GM12878 (cell line): ENCODE measurements around the gene CALHM1. TPM values are rescaled to one million over a fixed set of nuclear protein-coding genes. Genes with fewer than 3 reads are reported as not detected.

Experiments
- ATAC-seq: fragments of 200-7000 bp; cut with Tn5 transposase; 3 replicates; pipeline ENCODE4 v1.9.1; 2020; ENCODE audit warnings: mild to moderate bottlenecking, moderate library complexity
- BruUV-seq: library from RNA; stranded (reverse); fragments of 400-500 nt; replicated peaks from 2 replicates; lab custom pipeline; 2021; lab: Mats Ljungman, UMichigan
- CTCF ChIA-PET: fragments of 300-600 bp; sonication (Branson Sonifier 250); formaldehyde crosslinking; extraction: SDS; loops from one replicate; lab custom pipeline; 2021; ENCODE audit warnings: inconsistent platforms; lab: Yijun Ruan, JAX
- POLR2A ChIA-PET: fragments of 350-600 bp; formaldehyde crosslinking; extraction: SDS; loops from one replicate; lab custom pipeline; 2021; ENCODE audit warnings: inconsistent platforms; lab: Charles Lee
- RAD21 ChIA-PET: fragments of 300-600 bp; sonication (Branson Sonifier 250); formaldehyde crosslinking; loops from one replicate; lab custom pipeline; 2023; ENCODE audit warnings: antibody characterized with exemption; ENCODE audit not compliant: unreplicated experiment; lab: Charles Lee
- SMC1A ChIA-PET: fragments of 300-600 bp; sonication (Branson Sonifier 250); formaldehyde crosslinking; loops from one replicate; lab custom pipeline; 2023; ENCODE audit not compliant: unreplicated experiment, uncharacterized antibody; lab: Charles Lee
- DNase-seq: peaks from one replicate; pipeline ENCODE4 v3.0.0-alpha.2; 2011; ENCODE audit warnings: low read depth, low spot score
- FAIRE-seq: peaks from 3 replicates; lab custom pipeline; 2011; peaks lifted over from hg19 to GRCh38; lab: Jason Lieb, UNC
- H2AFZ ChIP-seq: 2 replicates; pipeline ENCODE4 v1.6.0; 2011; ENCODE audit warnings: low read depth, low read length, control low read depth; ENCODE audit not compliant: control insufficient read depth
- H3K27ac ChIP-seq: 2 replicates; pipeline ENCODE4 v1.5.1; 2011; ENCODE audit warnings: control low read depth; ENCODE audit not compliant: control insufficient read depth, insufficient read depth
- H3K27me3 ChIP-seq, 2 experiments: replicated peaks in 1 of 2; 2 replicates each; pipeline versions ENCODE4 v1.6.0 to v1.6.1; 2011; ENCODE audit warnings: low read length in 1 of 2; ENCODE audit not compliant: control insufficient read depth in 2 of 2, insufficient read depth in 2 of 2
- H3K36me3 ChIP-seq, 2 experiments: 2 replicates each; pipeline ENCODE4 v1.5.1; 2011; ENCODE audit warnings: low read length in 1 of 2; ENCODE audit not compliant: control insufficient read depth in 2 of 2, insufficient read depth in 2 of 2
- H3K4me1 ChIP-seq: 2 replicates; pipeline ENCODE4 v1.6.1; 2011; ENCODE audit warnings: mild to moderate bottlenecking, low read length, moderate library complexity, mixed read lengths; ENCODE audit not compliant: control insufficient read depth, insufficient read depth
- H3K4me2 ChIP-seq: 2 replicates; pipeline ENCODE4 v1.6.0; 2011; ENCODE audit warnings: control low read depth; ENCODE audit not compliant: control insufficient read depth, insufficient read depth
- H3K4me3 ChIP-seq: fragments of 200-600 bp; sonication (generic); 2 replicates; pipeline ENCODE4 v1.5.1; 2016
- H3K79me2 ChIP-seq: 2 replicates; pipeline ENCODE4 v1.6.0; 2011; ENCODE audit warnings: low read length; ENCODE audit not compliant: control insufficient read depth, insufficient read depth
- H3K9ac ChIP-seq: 2 replicates; pipeline ENCODE4 v1.8.0; 2011; ENCODE audit warnings: low read length, control low read depth, mixed read lengths; ENCODE audit not compliant: control insufficient read depth, insufficient read depth
- H3K9me3 ChIP-seq: replicated peaks from 3 replicates; pipeline ENCODE4 v1.5.1; 2011; ENCODE audit warnings: mild to moderate bottlenecking, low read length; ENCODE audit not compliant: control insufficient read depth, insufficient read depth
- H4K20me1 ChIP-seq: 2 replicates; pipeline ENCODE4 v1.6.0; 2011; ENCODE audit not compliant: control insufficient read depth, insufficient read depth
- ATF3 ChIP-seq: IDR thresholded peaks from 2 replicates; pipeline ENCODE4 v1.6.1; 2011; ENCODE audit warnings: low read depth, mild to moderate bottlenecking, low read length, moderate library complexity, borderline replicate concordance; ENCODE audit errors: extremely low read depth
- CEBPB ChIP-seq, 2 experiments: fragments of 150-350 bp in 1 of 2; IDR thresholded peaks; 2 replicates each; pipeline ENCODE4 v1.6.1; 2012 to 2014; ENCODE audit warnings: low read depth in 2 of 2, low read length in 2 of 2, borderline replicate concordance in 1 of 2, inconsistent platforms in 1 of 2
- CEBPZ ChIP-seq: fragments of 150-350 bp; IDR thresholded peaks from 2 replicates; pipeline ENCODE4 v1.6.1; 2016; ENCODE audit warnings: low read depth, low read length
- CTCF ChIP-seq, 3 experiments: IDR thresholded peaks in 2 of 3; conservative IDR thresholded peaks in 1 of 3; 2 replicates each; pipeline ENCODE4 v1.5.1; 2011; ENCODE audit warnings: low read depth in 3 of 3, low read length in 3 of 3, mild to moderate bottlenecking in 3 of 3, control low read depth in 2 of 3, moderate library complexity in 2 of 3, inconsistent platforms in 1 of 3, mixed read lengths in 1 of 3; ENCODE audit not compliant: control insufficient read depth in 2 of 3, insufficient read depth in 1 of 3; ENCODE audit errors: extremely low read depth in 1 of 3
- EZH2 ChIP-seq: IDR thresholded peaks from 2 replicates; pipeline ENCODE4 v1.6.1; 2012; ENCODE audit warnings: low read depth, mild to moderate bottlenecking, control low read depth, inconsistent platforms, low read length, borderline replicate concordance; ENCODE audit not compliant: control insufficient read depth
- HDAC6 ChIP-seq: fragments of 200-600 bp; sonication (generic); IDR thresholded peaks from one replicate; pipeline ENCODE4 v1.8.0; 2017; ENCODE audit warnings: antibody characterized with exemption; ENCODE audit not compliant: unreplicated experiment
- JUNB ChIP-seq: IDR thresholded peaks from 2 replicates; pipeline ENCODE4 v1.6.1; 2016; ENCODE audit warnings: antibody characterized with exemption, mild to moderate bottlenecking
- LARP7 ChIP-seq: fragments of 450-650 bp; IDR thresholded peaks from 2 replicates; pipeline ENCODE4 v1.6.1; 2017; ENCODE audit warnings: mild to moderate bottlenecking
- MXI1 ChIP-seq: fragments of 150-350 bp; IDR thresholded peaks from 2 replicates; pipeline ENCODE4 v1.6.1; 2011; ENCODE audit warnings: low read depth, mild to moderate bottlenecking, inconsistent platforms, low read length, improper control_type of control experiment
- MYB ChIP-seq: fragments of 150-350 bp; IDR thresholded peaks from 2 replicates; pipeline ENCODE4 v1.6.1; 2014; ENCODE audit warnings: mild to moderate bottlenecking, low read depth, low read length, borderline replicate concordance
- NR2C2 ChIP-seq: IDR thresholded peaks from 2 replicates; pipeline ENCODE4 v1.6.1; 2011; ENCODE audit warnings: borderline replicate concordance, low read depth; ENCODE audit not compliant: control insufficient read depth, insufficient read length
- SIN3A ChIP-seq: IDR thresholded peaks from 2 replicates; pipeline ENCODE4 v1.6.1; 2012; ENCODE audit warnings: low read depth, low read length, improper control_type of control experiment
- SRF ChIP-seq, 2 experiments: IDR thresholded peaks; 2 replicates each; pipeline ENCODE4 v1.6.1; 2011; ENCODE audit warnings: low read depth in 2 of 2, low read length in 2 of 2, mild to moderate bottlenecking in 1 of 2, moderate library complexity in 1 of 2
- STAT1 ChIP-seq: fragments of 450-650 bp; conservative IDR thresholded peaks from 2 replicates; pipeline ENCODE4 v1.6.1; 2014; ENCODE audit warnings: antibody characterized with exemption, mild to moderate bottlenecking
- TARDBP ChIP-seq: IDR thresholded peaks from 2 replicates; pipeline ENCODE4 v1.6.1; 2016; ENCODE audit warnings: borderline replicate concordance
- TCF12 ChIP-seq: IDR thresholded peaks from 2 replicates; pipeline ENCODE4 v1.6.1; 2011; ENCODE audit warnings: low read depth, mild to moderate bottlenecking, low read length
- ZNF384 ChIP-seq: IDR thresholded peaks from 2 replicates; pipeline ENCODE4 v1.6.1; 2012; ENCODE audit warnings: low read depth, mild to moderate bottlenecking, low read length, improper control_type of control experiment, borderline replicate concordance
- ZNF622 ChIP-seq: fragments of 450-650 bp; IDR thresholded peaks from 2 replicates; pipeline ENCODE4 v1.6.1; 2017; ENCODE audit warnings: mild to moderate bottlenecking, inconsistent platforms
- ZZZ3 ChIP-seq: IDR thresholded peaks from 2 replicates; pipeline ENCODE4 v1.6.1; 2011; ENCODE audit warnings: low read depth; ENCODE audit not compliant: control insufficient read depth, insufficient read length
- WGBS: methylation state at CpG from one replicate; pipeline ENCODE4 v1.1.6; 2016; ENCODE audit warnings: low lambda C conversion rate; ENCODE audit not compliant: insufficient replicate concordance, insufficient coverage; ENCODE audit errors: missing lambda C conversion rate; 5-methylcytosine and 5-hydroxymethylcytosine counted together
- in situ Hi-C: fragments of 300-500 bp; cut with MboI; formaldehyde crosslinking; loops from 9 replicates; pipeline ENCODE4 v1.14.3; 2018; ENCODE audit warnings: mixed read lengths
- intact Hi-C: fragments of 100-400 bp; cut with micrococcal nuclease; formaldehyde crosslinking; loops from one replicate; pipeline ENCODE4 v1.14.2; 2022; ENCODE audit not compliant: unreplicated experiment
- polyA plus RNA-seq, 11 experiments: library from polyadenylated mRNA; depleted of rRNA in 4 of 11; unstranded in 6 of 11; stranded (reverse) in 5 of 11; fragments of >200 nt; fragmentation: Nextera tagmentation in 4 of 11; fragmentation: Illumina TruSeq in 1 of 11; extraction: Ambion mirVana in 4 of 11; extraction: Trizol in 1 of 11; gene quantifications; 1 replicate in 1 of 11; 2 replicates in 10 of 11; pipeline versions ENCODE4 v1.2.1 to v1.2.3, GENCODE V29; 2011 to 2016; ENCODE audit warnings: inconsistent platforms in 2 of 11, missing spikeins in 2 of 11, low read depth in 1 of 11
- total RNA-seq, 4 experiments: library from RNA; depleted of rRNA in 3 of 4; stranded (reverse); fragments of >200 nt in 3 of 4; fragmentation: Illumina TruSeq in 1 of 4; extraction: Trizol in 1 of 4; gene quantifications; 2 replicates each; pipeline versions ENCODE4 v1.2.1 to v1.2.3, GENCODE V29; 2013 to 2021

Gene CALHM1
- total and polyA plus RNA-seq, 10 of the 15 experiments (the other 5 are each of a cell fraction or from before 2014, with no cell fraction given), result 0.05 to 1.7 (median 0.17) TPM

- ChIA-PET CTCF (interaction anchor here (1.4 kb wide), 1 partner anchor 87 kb away, joined by 5 read pairs; no protein-coding TSS in a partner anchor), RAD21 (interaction anchor here (1.3 kb wide), 1 partner anchor 10 kb away, joined by 4 read pairs; no protein-coding TSS in a partner anchor), SMC1A (interaction anchor here (0.6 kb wide), 1 partner anchor 799 kb away, joined by 3 read pairs; no protein-coding TSS in a partner anchor), POLR2A (no interaction called here)
- TF ChIP-seq EZH2 (no peak), CEBPZ (no peak), STAT1 (no peak), CTCF (IDR thresholded peaks at IDR 0.05 in 2 of 3, conservative IDR thresholded peaks at IDR 0.05 in 1 of 3; ENCODE audit: control insufficient read depth in 2 of 3, extremely low read depth in 1 of 3, insufficient read depth in 1 of 3, low read depth in 3 of 3, low read length in 3 of 3) (no peak), ATF3 (no peak), ZZZ3 (no peak), MYB (no peak), ZNF384 (no peak), LARP7 (no peak), NR2C2 (no peak), HDAC6 (no peak), SRF (IDR thresholded peaks at IDR 0.05; ENCODE audit: low read depth in 2 of 2, low read length in 2 of 2) (no peak), CEBPB (IDR thresholded peaks at IDR 0.05; ENCODE audit: borderline replicate concordance in 1 of 2, low read depth in 2 of 2, low read length in 2 of 2) (no peak), TARDBP (no peak), TCF12 (no peak), MXI1 (no peak), ZNF622 (no peak), SIN3A (no peak), JUNB (no peak)
- no peaks in the 10 kb centered on the region for H3K36me3 ChIP-seq
- intact Hi-C loops, result no loop called here
- H3K4me3 ChIP-seq, result no peak overlapping the region
- FAIRE-seq (no peak), ATAC-seq (no peak), DNase-seq (no peak)
- H3K4me2 ChIP-seq, result no peak overlapping the region
- BruUV-seq, result no TSS peak
- peaks cover 0 to under 1% of the 10 kb centered on the region in 2 experiments; a peak in 2 of 4 replicates for H3K27me3 ChIP-seq
- H3K9ac ChIP-seq, result no peak overlapping the region
- H3K79me2 ChIP-seq, result no peaks in the 10 kb centered on the region
- no peak overlapping the region for H2AFZ ChIP-seq
- H3K9me3 ChIP-seq, result no peaks in the 10 kb centered on the region
- H3K4me1 ChIP-seq, result peaks cover 6% of the 10 kb centered on the region
- H4K20me1 ChIP-seq, result no peaks in the 10 kb centered on the region
- H3K27ac ChIP-seq, result no peak overlapping the region
- WGBS, result 87% methylated on average over 3 of the region's 4 CpGs
- in situ Hi-C loops, result no loop called here
Observed at GRCh38 chr10:103506061-103506460, 47.4 kb upstream of the CALHM1 start.
